Stimulated activated CD8-positive, alpha-beta memory T cell treated with anti-CD3 and anti-CD28 coated beads, Interleukin-15, amount 100 ng/mL, for 1 hour (primary cell): Measurements from ENCODE around the gene KCNAB2.

Experiments
- DNase-seq: peaks from one replicate; pipeline ENCODE4 v3.0.0-alpha.2; 2020; ENCODE audit warnings: low read depth

KCNAB2 gene

DNA sequence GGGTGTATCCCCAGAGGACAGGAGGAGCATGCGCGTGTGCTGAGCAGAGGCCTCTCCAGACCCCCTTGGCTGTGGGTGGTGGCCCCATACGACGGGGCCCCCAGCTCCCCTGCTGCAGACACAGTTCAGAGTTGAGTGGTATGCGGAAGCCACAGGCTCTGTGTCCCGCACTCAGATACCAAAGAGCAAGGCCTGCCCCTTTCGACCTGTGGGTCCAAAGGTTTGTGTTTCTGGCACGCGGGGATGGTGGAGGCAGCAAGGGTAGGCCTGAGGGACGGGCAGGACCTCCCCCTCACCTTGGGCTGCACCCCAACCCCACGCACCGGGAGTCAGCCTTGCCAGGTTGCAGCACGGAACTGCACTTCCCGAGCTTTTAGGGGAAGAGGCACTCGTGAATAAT lies at the start of gene KCNAB2:
Gene KCNAB2, plus strand, starts transcription at position 328 of the 400 bp plus-strand sequence. CDS start 5,649 bp downstream, outside the sequence.
- DNase-seq: no peak

- no peak for DNase-seq
Observed at GRCh38 chr1:5996641-5997270, 48.9 kb upstream of the KCNAB2 start.

- DNase-seq: no peak
Observed at GRCh38 chr1:5997316-5997715, 48.4 kb upstream of the KCNAB2 start.

GRCh38 chr1:5998051-5998905 lies 47.4 kb upstream of the KCNAB2 start:
- DNase-seq: no peak

GRCh38 chr1:5998906-5999301 lies 46.8 kb upstream of the KCNAB2 start:
- DNase-seq: no peak

- DNase-seq: no peak
Observed at GRCh38 chr1:5999711-6000443, 45.8 kb upstream of the KCNAB2 start.

DNA sequence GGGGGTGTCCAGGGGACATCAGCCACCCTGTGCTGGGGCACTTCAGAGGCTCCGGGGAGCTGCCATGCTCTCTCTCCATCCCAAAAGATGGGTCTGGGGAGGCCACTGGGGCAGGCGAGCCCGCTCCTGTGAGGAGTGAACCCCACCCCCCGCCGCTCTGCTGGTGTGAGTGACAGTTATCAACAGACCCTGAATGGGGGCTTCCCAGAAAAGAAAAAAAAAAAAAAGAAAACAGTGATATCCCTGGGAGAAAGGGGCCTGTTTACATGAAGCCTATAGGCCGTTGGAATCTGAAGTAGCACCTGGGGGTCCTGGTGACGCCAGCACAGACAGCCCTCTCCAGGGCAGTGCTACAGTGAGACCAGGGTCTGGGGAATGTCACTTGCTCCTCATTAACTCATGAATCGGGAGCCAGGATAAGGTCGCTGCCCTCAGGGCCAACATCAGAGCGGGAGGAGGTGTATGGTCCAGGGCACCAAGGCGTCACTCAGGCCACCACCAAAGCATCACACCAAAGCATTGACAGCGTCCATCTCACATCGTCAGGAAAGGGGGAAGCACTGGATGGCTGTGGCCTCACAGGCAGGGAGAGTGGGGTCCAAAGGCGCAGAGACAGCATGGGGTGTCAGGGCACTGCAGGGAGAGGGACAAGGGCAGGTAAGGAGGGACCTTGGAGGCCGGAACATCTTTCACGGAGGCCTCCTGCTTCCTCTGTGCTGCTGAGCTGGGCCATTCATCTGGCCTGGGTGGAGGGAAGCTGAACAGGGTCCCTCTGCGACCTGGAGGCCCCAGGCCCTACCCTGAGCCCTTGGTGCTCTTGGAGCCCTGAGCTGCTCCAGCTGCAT lies 45.0 kb upstream of the KCNAB2 start:
- no peak for DNase-seq

DNA sequence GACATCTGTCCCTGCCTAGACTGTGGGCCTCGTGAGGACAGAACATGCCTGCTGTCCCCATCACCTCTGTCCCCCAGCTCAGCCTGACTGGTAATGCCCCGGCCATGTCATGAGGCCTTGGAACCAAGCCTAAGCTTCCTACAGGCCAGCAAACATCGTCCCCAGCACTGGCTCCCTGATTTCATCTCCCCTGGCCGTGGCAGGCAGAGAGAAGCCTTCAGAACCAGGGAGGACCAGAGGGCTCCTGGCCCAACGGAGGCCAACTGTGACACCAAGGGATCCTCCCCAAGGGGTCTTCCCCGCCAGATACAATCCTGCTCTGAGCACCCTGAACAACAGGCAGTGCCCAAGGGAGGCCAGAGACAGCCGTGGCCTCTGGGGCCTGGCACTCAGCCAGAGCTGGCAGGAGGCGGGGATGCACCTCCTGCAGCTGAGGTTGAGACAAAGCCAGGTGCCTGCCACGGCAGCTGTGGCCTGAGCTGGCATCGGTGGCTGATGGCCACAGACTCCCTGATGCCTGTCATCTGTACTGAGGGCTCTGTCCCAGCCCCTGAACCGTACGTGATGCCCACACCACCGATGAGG lies 43.6 kb upstream of the KCNAB2 start:
- DNase-seq: no peak

- DNase-seq: no peak
Observed at GRCh38 chr1:6002714-6003501, 42.8 kb upstream of the KCNAB2 start.

DNA sequence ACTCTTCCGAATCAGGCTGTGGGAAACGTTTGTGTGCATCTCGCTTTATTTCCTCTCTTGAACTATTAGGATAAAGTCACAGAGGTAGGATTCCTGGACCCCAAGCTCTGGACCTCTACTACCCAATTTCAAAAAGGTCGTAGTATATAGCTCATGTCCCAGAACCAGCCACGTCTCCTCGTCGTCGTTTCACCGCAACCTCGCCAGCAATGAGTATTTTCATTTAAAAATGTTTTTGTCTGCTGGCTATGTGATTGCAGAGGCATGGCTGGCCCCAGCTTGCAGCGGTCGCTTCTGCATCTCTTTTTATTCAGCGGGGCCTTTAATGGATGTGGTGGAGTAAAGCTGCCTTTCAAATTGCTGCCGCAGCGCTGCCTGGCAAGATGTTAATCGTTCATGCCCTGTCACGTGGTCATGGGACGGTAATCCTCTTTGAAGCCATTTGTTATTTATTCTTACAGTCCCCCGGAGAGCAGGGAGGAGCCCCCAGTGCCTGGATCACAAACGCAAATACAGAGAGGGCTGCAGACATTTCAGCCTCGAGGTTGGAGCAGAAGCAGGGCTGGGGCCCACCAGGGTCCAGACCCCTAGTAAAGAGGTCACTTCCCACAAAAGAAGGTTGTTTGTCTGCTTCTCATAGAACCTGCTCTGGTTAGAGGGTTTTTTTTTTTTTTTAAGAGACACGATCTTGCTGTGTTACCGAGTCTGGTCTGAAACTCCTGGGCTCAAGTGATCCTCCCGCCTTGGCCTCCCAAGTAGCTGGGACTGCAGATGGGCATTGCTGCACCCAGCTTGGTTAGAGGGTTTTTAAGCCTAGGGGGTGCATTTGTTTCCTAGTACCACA lies 41.9 kb upstream of the KCNAB2 start:
- no peak for DNase-seq

DNA sequence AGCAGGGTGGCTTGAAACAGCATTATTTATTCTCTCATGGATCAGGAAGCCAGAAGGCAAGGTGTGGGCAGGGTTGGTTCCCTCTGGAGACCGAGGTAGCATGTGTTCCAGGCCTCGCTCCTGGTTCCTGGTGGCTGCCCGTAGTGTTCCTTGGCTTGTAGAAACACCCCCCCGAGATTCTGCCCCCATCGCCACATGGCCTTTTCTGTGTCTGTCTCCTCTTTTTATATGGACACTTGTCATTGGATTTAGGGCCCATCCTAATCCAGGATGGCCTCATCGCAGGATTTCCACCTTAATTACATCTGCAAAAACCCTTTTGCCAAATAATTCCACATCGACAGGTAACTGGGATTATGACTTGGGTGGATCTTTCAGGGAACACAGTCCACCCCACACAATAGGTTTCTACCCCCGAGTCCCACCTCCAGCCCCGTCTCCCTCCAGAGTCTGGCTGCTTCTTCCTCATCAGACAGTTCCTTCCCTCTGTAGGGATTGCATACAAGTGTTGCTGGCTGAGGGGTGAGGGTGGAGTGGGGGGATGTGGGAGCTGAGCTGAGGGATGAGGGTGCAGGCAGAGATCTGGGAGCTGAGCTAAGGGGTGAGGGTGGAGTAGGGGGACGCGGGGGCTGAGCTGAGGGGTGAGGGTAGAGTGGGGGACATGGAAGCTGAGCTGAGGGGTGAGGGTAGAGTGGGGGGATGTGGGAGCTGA lies 41.1 kb upstream of the KCNAB2 start:
- DNase-seq: no peak

DNA sequence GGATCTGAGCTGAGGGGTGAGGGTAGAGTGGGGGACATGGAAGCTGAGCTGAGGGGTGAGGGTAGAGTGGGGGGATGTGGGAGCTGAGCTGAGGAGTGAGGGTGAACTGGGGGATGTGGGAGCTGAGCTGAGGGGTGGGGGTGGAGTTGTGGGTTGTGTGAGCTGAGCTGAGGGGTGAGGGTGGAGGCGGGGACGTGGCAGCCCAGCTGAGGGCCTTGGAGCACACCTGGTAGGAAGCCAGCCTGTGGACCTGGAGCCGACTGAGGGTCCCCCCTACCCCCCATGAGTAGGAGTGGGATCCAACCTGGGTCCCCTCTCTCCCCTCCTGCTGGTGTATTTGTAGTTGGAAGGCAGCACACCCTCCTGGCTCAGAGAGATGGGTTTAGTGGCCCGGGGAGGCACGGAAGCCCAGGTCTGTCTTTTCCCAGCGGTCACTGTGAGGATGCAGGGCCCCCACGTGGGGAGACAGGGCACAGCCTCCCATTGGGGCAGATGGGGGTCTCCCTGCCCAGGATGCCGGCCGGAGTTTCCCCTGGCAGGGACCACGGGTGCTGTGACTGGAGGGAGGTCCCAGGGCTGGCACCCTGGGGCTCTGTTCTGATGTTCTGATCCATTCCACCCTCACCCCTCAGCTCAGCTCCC lies 40.3 kb upstream of the KCNAB2 start:
- DNase-seq: no peak

- DNase-seq: no peak
Observed at GRCh38 chr1:6006882-6007281, 38.8 kb upstream of the KCNAB2 start.

GRCh38 chr1:6007318-6008083 lies 38.2 kb upstream of the KCNAB2 start:
- DNase-seq: no peak

GRCh38 chr1:6008084-6008415 lies 37.6 kb upstream of the KCNAB2 start:
- no peak for DNase-seq

- DNase-seq: no peak
Observed at GRCh38 chr1:6008696-6009095, 37.0 kb upstream of the KCNAB2 start.

DNA sequence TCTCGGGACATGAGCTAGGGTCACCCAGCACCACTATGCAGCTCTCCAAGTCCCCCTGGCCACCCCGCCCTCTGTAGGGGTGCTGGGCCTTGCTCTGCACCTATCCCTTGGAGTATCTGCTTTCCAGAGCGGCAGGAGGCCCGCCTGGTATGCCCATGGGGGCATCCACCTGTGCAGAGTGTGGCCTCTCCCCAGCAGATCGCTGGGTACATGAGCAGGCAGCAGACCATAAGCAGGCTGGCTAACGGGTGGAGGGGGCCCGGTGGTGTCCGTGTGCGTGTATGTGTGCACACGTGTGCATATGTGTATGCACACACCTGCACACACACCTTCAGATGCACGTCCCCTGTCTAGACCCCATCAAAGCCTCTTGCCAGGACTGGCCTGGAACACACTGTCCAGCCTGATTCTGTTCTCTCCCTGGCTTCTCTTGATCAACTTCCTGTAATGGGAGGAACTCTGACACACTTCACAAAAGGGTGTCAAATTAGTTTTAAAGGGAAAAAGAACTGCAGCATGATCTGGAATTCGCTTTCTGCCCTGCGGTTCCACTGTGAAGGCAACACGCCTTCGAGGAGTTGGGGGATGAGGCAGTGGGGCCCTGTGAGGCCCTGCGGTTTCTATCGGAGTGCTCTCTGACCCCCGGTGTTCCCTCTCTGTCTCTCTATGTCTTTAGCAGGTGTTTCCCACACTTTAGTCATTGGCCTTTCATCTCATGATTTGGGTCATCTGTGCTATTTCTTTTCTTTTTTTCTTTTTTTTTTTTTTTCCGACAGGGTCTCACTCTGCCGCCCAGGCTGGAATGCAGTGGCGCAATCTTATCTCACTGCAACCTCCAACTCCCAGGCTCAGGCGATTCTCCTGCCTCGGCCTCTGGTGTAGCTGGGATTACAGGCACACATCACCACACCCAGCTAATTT lies 36.3 kb upstream of the KCNAB2 start:
- no peak for DNase-seq
